Activated T-helper 9 cell treated with anti-CD3 and anti-CD28 coated beads, Interleukin-2, amount 50 U/mL, for 16 hours (primary cell): ENCODE measurements around the gene FAM53B.

Experiments
- DNase-seq: peaks from one replicate; pipeline ENCODE4 v3.0.0-alpha.2; 2020; ENCODE audit warnings: low read depth

The FAM53B gene

DNA sequence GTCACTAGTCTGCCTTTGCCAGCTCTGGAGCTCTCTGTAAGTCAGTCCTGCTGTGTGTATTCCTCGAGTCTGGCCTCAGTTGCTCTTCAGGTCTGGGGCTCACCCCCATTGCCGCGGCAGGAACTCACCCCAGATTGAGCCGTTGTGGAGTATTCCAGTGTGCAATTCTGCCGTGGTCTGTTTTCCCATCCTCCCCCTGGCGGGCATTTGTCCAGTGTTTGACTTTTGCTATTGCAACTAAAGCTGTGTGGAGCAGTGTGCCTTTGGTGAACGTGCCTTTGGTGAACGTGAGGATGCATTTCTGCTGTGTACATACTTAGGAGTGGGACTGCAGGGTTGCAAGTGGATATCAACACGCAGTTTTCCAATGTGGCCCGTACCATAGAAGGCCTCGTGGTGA, 134.5 kb downstream of the FAM53B start:
- DNase-seq, result no peak

DNA sequence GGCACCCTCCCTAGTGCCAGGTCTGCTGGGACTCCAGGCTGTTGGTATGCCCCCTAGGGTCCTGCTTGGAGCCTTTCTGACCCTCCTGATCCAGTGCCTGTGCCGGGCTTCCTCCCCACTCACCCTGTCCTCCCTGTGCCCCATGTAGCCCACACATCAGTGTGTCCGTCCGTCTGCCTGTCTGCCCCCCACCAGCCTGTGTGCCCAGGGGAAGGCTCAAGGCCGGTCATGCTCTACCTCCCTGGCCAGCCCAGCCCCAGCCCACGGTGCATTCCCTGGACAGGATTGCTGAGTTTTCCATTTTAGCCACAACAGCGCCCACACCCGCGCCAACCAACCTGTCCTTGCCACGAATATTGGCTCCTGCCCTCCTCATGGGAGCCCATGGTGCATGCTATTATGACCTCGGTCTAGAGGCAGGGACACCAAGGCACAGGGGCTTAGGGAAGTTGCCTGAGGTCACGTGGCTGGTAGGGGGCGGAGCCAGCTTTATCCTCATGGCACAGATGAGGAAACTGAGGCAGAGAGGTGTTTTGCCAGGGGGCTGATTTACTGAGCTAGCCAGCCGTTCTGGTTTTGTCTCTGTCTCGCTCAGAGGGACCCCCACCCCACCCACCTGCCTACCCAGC, 136.0 kb downstream of the FAM53B start:
- no peak for DNase-seq

DNA sequence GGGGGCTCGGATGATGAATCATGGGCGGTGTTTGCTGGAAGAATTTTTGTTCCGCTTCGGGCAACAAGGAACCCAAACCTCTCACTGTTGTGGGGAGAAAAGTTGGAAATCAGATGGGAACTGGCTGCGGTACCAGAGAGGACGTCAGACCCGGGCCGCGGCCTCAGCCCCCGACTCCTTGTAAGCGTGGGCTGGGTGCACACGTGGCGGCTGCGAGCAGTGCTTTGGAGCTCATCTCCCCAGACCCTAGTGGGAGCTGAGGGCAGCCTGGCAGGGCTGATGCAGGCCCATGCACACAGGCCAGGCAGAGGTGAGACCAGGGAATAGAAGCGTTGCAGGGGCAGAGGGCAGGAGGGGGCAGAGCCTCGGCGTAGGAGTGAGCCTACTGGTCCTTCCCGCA, 136.5 kb downstream of the FAM53B start:
- DNase-seq, result no peak

DNA sequence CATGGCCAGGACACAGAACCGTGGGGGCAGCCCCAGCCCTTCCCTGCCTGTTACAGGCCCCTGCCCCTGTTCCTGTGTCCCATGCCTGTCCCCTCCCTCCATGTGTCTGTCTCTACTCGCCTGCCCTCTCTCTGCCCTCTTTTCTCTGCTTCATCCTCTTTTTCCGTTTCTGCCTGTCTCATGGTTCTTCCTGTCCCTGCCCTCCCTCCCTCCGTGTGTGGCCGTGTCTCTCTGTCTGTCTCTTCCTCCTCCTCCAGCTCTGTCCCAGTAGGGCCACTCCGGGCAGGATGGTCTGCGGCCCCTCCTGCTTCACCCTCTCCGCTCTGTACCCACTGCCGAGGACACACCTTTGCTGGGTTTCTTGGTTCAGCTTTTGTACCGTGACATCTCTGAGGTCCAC, 137.4 kb downstream of the FAM53B start:
- DNase-seq, result no peak

DNA sequence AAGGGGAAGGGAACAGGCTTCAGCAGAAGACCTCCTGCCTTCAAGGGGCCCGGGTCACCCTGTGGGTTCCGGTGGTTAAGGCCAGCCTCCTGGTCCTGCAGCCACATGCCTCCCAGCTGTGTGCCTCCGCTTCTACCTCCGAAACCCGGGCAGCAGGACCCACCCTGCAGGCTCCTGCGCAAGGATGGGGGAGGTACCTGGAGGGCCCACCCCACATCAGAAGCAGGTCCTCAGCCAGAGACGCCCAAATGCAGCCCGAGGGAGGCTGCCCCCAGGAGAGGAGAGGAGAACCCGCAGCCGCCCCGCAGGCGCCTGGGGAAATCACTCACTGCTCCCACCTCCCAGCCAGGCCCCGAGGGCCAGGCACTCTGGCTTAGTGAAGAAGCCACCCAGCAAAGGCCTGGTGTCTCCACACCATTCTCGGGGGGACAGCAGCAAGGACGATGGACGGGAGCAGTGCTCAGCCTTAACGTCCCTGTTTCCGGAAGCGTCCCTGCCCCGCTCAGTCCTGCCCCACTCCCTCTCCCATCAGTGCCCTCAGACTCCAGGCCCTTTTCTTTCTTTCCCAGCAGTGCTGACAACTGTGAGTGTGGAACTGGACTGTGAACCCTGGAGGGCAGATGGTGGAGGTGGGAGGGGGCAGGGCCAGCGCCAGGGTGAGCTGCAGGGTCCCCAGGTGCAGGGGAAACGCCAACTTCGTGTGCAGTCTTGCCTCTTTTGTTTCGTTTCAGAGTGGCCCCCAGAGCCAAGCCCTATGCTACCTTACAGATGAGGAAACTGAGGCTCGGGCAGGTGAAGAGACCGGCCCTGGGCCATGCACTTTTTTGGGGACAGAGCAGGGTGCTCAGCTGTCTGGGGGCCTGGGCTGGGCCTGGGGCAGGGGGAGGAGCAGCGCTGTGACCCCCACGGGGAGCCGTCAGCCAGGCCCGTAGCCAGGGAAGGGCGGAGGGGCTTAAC, 138.0 kb downstream of the FAM53B start:
- no peak for DNase-seq

DNA sequence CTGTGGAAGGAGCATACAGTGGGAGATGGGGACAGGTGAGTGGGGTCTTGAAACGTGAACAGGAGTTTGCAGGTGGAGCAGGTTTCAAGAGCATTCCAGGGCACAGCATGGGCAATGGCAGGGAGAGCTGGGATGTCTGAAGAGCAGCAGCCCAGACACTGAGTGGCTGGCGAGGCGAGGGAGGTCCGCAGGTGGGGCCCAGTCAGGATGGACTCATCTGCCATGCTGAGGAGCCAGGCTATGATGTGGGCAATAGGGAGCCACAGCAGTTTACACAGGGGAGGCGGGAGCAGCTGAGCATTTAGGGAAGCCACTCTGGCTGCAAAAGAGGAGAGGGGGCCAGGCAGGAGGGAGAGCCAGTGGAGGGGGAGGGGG, 138.7 kb downstream of the FAM53B start:
- no peak for DNase-seq

DNA sequence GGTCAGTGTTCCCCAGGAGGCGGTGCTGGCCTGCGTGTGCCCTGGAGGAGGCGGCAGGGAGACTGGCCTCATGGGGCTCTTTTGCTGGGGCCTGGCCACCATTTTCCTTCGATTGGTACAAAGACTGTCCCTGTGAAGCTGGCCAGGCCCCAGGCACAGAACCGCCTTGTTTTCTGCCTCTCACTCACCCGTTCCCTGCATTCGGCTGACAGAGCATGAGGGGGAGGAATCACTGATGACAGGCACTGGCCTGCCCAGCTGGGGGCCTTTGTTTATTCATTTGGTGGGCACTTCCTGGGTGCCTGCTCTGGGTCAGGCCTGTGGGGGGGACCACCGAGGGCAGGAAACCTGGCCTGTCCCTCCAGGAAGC, 139.2 kb downstream of the FAM53B start:
- DNase-seq, result no peak

DNA sequence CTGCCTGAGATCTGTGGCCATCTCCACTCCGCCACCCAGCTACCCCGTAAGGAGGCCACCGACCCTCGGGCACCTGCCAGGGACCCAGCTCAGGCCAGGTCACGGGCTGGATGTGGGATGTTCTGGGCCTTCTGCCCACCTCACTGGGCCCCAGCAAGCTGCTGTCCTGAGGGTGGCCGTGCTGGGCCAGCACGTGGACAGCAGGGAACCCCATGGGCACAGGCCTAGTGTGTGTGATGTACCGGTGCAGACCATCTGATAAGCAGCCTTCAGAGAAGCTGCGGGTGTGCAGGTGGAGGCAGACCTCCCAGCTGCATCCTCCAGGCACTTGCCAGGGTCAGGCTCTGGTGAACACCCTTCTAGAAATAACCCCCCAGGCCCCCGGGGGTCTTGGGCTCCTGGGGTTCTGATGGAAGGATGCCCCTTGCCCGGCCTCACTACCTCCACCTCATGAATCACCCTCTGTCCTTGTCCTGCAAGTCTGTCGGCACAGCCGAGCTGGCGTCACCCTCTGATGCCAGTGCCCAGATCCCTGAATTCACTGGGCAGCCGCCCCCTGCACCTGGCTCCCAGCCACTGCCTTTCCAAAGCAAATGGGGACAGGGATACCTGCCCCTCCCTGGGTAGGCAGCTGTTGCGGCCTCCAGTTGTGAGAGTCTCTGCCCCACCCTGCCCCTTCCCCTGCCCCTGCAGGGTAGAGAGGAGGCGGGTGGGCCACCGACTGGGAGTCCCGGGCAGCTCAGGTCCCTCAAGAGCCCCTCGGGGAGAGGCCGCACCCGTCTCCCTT, 139.8 kb downstream of the FAM53B start:
- no peak for DNase-seq

DNA sequence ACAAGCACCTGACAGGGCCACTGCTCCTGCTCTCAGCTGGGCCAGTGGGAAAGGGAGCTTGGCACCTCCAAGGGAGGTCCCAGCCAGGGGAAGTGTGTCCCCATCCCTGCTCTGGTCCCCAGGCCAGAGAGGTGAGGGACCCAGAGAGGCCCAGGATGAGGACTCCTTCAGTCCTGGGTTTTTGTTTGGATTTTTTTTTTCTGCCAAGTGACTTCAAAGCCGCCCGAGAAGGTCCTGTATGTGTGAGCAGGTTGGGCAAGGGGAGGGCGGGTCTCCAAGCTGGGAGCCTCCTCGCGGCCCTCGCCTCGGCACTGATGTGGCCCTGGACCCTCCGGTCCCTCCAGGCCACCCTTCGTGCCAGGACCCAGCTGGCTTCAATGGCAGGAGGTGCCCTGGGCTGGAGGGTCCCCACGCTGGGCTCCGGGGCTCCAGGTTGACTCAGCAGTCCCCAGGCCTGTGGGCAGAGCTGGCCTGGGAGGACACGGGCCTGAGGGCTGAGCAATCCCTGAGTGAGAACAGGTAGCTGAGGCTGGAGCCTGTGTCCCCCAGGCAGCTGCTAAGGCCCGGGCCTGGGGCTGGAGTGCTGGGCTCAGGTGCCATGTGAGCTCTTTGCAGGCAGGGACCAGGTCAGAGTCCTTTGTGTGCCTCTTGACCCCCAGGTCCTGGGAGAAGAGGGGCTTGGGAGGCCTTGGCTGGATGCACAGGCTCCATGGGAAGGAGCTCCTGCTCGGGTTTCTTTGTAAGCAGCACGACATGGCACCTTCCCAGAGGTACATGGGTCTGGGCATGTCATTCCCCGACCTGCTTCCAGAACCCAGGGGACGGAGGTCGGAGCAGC, 140.6 kb downstream of the FAM53B start:
- no peak for DNase-seq

DNA sequence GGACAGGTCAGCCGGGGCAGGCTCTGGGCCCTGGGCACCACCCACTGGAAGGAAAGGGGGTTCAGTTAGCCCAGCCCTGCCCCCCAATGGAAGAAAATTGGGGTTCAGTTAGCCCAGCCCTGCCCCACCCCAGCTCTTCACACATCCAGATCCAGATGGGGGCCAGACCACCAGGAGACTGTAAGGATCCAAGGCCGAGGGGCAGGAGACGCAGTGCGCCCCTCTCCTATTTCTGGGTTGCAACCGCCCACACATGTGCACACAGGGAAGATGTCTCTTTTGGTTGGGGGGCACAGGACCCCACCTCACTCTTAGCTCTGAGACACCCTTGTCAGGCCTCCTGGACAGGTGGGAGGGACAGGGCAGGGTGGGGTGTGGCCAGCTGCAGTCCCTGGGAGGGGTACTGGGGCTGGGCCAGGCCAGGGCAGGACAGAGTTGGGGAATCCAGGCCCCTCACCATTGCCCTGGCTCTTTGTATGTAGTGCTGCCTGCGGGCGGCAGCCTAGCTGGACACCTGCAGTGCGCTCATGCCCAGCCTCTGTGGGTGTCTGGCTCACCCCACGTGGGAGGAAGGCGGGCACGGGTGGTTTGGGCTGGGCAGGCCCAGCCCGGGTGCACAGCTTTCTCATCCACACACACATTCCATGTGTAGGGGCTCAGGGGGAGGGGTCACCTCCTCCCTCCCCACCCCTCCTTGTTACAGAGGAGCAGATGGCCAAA, 141.4 kb downstream of the FAM53B start:
- no peak for DNase-seq

DNA sequence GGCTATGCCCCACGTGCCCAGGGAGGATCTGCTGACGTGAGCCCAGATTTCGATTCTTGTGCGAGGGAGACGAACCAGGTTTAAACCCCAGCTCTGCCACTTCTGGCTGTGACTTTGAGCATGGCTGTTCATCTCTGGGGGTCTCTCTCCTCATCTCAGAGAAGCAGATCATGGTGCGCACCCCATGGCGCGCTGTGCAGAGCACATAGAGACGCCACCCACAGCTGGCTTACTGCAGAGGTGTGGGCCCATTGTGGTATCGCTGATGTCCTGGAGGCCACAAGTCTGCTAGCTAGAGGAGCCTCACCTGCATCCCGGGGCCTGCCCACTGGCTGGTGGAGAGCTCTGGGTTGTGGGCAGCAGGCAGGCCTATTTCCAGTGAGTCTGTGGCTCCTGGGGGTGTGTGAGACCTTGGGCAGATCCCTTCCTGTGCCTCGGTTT, 142.0 kb downstream of the FAM53B start:
- no peak for DNase-seq

DNA sequence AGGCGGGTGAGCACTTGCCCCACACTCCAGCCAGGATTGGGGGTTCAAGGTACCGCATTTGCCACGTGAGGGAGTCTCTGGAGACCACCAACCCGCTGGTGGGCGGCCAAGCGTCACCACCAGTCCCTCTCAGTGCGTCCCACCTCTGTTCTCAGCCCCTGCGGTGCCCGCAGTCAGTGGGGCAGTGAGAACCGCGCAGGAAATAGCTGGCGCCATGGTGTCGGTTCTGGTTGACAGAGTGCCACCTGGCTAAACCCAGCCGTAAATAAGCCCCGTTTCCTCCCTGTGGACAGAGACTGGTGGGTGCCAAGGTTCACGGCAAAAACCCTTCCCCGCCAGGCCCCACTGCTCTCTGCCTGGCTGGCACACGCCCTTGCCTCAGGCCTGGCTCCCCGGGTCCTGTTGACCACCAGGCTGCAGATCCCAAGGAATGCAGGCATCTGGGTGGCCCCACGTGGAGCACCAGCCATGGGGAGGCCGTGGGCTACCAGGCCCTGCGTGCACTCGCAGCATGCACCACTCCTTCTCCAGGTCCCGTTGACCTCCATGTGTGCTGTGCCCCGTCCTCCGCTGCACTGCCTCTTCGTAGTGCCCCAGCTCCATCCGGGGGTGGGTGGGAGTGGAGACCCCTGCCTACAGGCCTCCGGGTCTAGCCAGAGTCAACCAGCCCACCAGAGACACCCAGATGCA, 142.6 kb downstream of the FAM53B start:
- no peak for DNase-seq

DNA sequence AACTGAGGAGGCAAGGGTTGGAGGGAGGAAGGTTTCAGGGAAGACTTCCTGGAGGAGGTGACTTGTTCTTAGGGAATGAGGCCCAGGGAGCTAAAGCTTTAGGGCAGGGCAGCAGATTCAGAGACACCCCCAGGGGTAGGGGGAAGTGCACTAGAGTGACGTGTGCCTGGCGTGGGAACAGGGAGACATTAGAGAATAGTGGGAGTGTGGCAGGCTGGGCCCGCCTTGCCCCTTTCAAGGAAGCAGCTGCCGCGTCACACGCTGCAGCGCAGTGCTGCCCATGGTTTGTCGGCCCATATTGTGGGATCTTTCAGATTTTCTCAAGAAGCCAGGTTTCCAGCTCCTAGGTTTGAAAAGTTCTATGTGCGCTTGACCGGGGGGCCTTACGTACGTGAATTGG, 143.2 kb downstream of the FAM53B start:
- no peak for DNase-seq

DNA sequence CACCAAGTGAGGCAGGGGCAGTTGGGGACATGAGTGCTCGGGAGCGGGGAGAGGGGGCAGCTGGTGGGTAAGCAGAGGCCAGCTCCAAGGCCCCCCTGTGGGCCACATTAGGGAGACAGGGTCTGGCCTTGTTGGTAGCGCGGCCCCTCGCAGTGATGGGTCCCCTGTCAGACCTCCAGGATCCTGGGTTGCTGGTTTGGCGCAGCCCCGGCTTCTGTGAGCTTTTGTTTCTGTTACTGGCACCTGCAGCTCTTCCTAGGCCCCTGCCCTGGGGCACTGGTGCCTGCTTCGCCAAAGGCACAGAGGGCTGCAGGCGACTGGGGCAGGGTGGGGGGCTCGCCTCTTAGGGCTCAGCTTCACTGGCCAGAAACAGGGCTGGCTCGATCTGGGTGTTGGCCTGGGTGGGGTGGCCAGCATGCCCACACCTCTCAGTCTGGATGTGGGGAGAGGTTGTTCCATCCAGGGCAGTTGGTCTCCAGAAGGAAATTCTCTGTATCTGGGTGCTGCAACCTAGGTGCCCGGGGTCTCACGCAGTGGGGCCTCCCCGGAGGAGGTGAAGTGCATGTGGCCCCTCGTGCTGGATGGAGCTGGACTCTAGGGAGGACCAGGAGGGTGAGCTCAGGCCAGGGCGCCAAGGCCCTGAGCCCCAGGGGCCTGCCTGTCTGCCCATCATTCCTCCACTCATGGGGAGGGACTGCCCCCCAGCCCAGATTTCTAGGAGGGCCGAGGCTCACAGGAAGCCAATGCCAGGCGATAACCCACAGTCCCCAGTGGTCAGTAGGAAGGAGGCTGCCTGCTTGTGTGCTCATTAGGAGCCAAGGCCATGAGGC, 143.9 kb downstream of the FAM53B start:
- DNase-seq, result no peak

DNA sequence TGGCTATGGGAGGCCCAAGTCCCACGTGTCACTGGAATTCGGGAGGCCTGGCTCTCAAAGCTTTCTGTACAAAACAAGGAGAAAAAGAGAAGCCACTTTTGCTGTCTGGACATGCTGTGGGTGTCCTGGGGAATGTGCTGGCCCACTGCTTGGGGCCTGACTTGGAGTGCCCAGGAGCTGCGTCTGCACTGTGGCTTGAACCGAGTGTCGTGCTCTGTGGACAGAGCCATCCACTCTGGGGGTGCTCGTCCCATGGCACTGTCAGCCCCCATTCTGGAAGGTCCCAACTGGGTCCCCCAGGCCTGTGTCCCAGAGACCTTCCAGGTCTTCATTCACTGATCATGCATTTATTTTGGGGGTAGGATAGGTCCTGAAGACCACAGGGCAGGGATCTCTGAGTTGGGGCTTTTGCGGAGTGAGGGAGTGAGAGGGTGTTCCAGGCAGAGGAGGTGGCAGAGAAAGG, 144.6 kb downstream of the FAM53B start:
- DNase-seq, result no peak

DNA sequence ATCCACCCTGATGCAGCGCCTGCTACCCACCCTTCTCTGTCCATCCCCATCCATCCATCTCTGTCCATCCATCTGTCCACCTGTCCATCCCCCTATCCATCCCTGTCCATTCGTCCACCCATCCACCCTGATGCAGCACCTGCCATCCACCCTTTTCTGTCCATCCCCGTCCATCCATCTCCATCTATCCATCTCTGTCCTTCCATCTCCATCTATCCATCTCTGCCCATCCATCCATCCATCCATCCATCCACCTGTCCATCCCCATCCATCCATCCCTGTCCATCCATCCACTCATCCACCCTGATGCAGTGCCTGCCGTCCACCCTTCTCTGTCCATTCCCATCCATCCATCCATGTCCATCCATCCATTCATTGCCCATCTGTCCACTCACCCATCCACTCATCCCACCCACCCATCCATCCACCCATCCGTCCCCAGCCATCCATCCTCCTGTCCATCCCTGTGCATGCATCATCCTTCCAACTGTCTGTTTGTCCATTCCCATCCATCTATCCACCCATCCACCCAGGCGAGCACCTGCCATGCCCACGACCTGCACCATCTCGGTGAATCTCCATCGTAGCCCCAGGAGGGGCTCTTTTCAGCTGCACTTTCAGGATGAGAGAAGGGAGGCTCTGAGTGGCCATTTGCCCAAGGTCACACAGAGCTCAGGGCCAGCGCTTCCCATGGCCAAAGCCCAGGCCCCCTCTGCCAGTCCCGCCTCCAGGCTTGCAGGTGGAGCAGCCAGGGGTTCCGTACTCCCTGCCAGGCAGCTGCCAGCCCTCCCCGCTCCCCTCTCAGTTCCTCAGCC, 145.2 kb downstream of the FAM53B start:
- DNase-seq, result no peak

DNA sequence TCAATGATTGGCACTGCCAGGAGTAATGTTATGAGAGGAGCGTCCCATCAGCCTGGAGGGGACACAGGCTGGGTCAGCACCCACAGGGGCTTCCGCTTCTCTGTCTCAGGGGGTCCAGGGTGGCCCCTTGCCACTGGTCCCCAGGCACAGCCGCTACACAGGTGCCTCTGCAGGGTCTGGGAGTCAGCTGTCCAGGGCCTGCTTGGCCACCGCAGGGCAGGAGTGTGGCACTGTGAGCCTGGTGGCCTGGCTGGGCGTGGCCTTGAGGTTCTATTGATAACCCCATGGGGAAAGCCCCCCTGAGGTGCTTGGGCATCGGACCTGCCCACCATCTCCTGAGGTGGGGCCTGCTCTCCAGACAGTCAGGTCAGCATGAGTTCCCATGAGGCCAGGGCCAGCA, 146.0 kb downstream of the FAM53B start:
- no peak for DNase-seq

DNA sequence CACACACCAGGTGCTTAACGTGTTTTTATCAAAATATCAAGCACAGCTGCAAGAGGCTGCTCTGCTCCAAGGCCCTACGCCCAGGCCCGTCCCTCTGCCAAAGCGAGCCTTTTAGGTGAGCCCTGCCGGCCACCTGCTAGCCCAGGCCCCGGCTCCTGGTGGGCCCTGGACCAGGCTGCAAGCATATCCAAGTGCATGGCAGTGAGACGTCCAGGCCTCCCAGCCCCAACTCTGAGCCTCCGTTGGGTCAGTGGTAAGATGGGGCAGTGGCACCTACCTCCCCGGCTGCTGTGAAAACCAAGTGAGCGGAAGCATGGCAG, 146.4 kb downstream of the FAM53B start:
- DNase-seq, result no peak
